Mucosa of descending colon (tissue), 3 donors: Measurements from ENCODE around the gene DUT. TPM values are rescaled to one million over a fixed set of nuclear protein-coding genes. Genes with fewer than 3 reads are reported as not detected.
"Not testable (repeated sequence)": the region's sequence is repeated elsewhere in the genome, so short reads cannot be mapped to it uniquely, and the experiment has no call there.

Experiments used
- ATAC-seq: fragments of 200-7000 bp; cut with Tn5 transposase; one replicate; pipeline ENCODE4 v1.9.1; 2020; ENCODE audit warnings: mild to moderate bottlenecking, moderate library complexity
- DNase-seq, 3 donors: peaks; one replicate each; pipeline ENCODE4 v3.0.0-alpha.2; 2020
- H3K36me3 ChIP-seq: fragments of 200-600 bp; one replicate; pipeline ENCODE4 v1.8.0; 2021; ENCODE audit warnings: low read depth, mild to moderate bottlenecking
- H3K4me1 ChIP-seq: fragments of 200-600 bp; one replicate; pipeline ENCODE4 v1.8.0; 2021; ENCODE audit warnings: low read depth, mild to moderate bottlenecking
- H3K4me3 ChIP-seq: fragments of 200-600 bp; one replicate; pipeline ENCODE4 v1.8.0; 2021; ENCODE audit warnings: mild to moderate bottlenecking
- H3K9me3 ChIP-seq: fragments of 200-600 bp; one replicate; pipeline ENCODE4 v1.8.0; 2021; ENCODE audit warnings: mild to moderate bottlenecking
- CTCF ChIP-seq: fragments of 200-600 bp; IDR thresholded peaks from one replicate; pipeline ENCODE4 v1.8.0; 2022; ENCODE audit warnings: antibody characterized with exemption, mild to moderate bottlenecking
- intact Hi-C, 2 donors: fragments of 100-400 bp; cut with DNase I in 1 of 2; cut with micrococcal nuclease in 1 of 2; formaldehyde crosslinking; loops; one replicate each; pipeline versions ENCODE4 v1.11.0 to v1.11.1; 2022; cut with DNase I, micrococcal nuclease
- total RNA-seq, 3 donors: library from RNA; stranded (reverse); fragmentation: NEBNext Ultra II Directional in 2 of 3; extraction: Animal tissue kit (Norgen Biotek cat#: 25700) in 2 of 3; gene quantifications; one replicate each; pipeline versions ENCODE4 v1.2.1 to v1.2.4, GENCODE V29; 2021 to 2023
- donor health status: DM: no; HTN: no; CAD: no; lungs with moderate emphysema.
- donor health status: DM: no; HTN: no; CAD: no.
- donor health status: DM: no; HTN: yes; CAD: no.

Gene DUT
- total RNA-seq, 3 donors from 2014 or later: 46.3 to 81.6 (median 69.4) TPM

GRCh38 chr15:48315041-48315440 is 16.2 kb upstream of the DUT start:
- Histone ChIP-seq H3K9me3 (no peaks in the 10 kb centered on the region), H3K36me3 (no peaks in the 10 kb centered on the region), H3K4me3 (no peak overlapping the region), H3K4me1 (no peaks in the 10 kb centered on the region)
- ATAC-seq (no peak), DNase-seq (no peak)
- intact Hi-C loops: no loop called here
- TF ChIP-seq CTCF: no peak

GRCh38 chr15:48317221-48317620 is 14.0 kb upstream of the DUT start:
- TF ChIP-seq CTCF: no peak
- no peaks in the 10 kb centered on the region for H3K36me3 ChIP-seq
- ATAC-seq (no peak), DNase-seq (no peak)
- intact Hi-C loops: no loop called here
- H3K4me3 ChIP-seq: no peak overlapping the region
- no peaks in the 10 kb centered on the region for H3K4me1 ChIP-seq
- no peaks in the 10 kb centered on the region for H3K9me3 ChIP-seq

GRCh38 chr15:48318131-48318530 is 13.1 kb upstream of the DUT start:
- H3K4me3 ChIP-seq: no peak overlapping the region

GRCh38 chr15:48323294-48323693 is 7.9 kb upstream of the DUT start:
- no peaks in the 10 kb centered on the region for H3K36me3 ChIP-seq
- intact Hi-C loops: no loop called here
- TF ChIP-seq CTCF: no peak
- no peak for ATAC-seq
- H3K9me3 ChIP-seq: no peaks in the 10 kb centered on the region
- H3K4me3 ChIP-seq: no peak overlapping the region
- DNase-seq: no peak
- no peaks in the 10 kb centered on the region for H3K4me1 ChIP-seq

More at GRCh38 chr15:48318131-48318530, 13.1 kb upstream of the DUT start:
- no peaks in the 10 kb centered on the region for H3K9me3 ChIP-seq
- no peak for ATAC-seq
- no peaks in the 10 kb centered on the region for H3K4me1 ChIP-seq
- no peak for TF ChIP-seq CTCF
- intact Hi-C loops: no loop called here
- H3K36me3 ChIP-seq: no peaks in the 10 kb centered on the region
- no peak for DNase-seq

GRCh38 chr15:48324949-48325348 is 6.3 kb upstream of the DUT start:
- DNase-seq (no peak), ATAC-seq (no peak)
- no peak for TF ChIP-seq CTCF
- intact Hi-C loops: no loop called here
- peaks cover 4% of the 10 kb centered on the region for H3K4me1 ChIP-seq
- H3K4me3 ChIP-seq: no peak overlapping the region
- no peaks in the 10 kb centered on the region for H3K9me3 ChIP-seq
- H3K36me3 ChIP-seq: no peaks in the 10 kb centered on the region

- no peak for TF ChIP-seq CTCF
- ATAC-seq: no peak
- peaks cover 9% of the 10 kb centered on the region for H3K4me1 ChIP-seq
- no peaks in the 10 kb centered on the region for H3K36me3 ChIP-seq
- H3K9me3 ChIP-seq: no peaks in the 10 kb centered on the region
- intact Hi-C loops: no loop called here
- no peak overlapping the region for H3K4me3 ChIP-seq
- DNase-seq: no peak
Observed at GRCh38 chr15:48325400-48325799, 5.8 kb upstream of the DUT start.

- H3K9me3 ChIP-seq, intact Hi-C loops, H3K4me1 ChIP-seq, DNase-seq, H3K36me3 ChIP-seq, H3K4me3 ChIP-seq, ATAC-seq: not testable (repeated sequence)
Observed at GRCh38 chr15:48326180-48326579, 5.0 kb upstream of the DUT start.
